Measurements from ENCODE around the gene MSL1. TPM values are rescaled to one million over a fixed set of nuclear protein-coding genes. Genes with fewer than 3 reads are reported as not detected.
"Not testable (repeated sequence)": the region's sequence is repeated elsewhere in the genome, so short reads cannot be mapped to it uniquely, and the experiment has no call there.

MSL1 gene
- polyA plus RNA-seq, 3 donors: 149 to 176 (median 160) TPM

GRCh38 chr17:40113110-40113906, 8.5 kb upstream of the MSL1 start:
- DNase-seq (ENCODE audit: extremely low read depth in 1 of 11, low read depth in 9 of 11, low spot score in 4 of 11): peak in 10 of 11 donors; percentile 87 to 96 (median 92)

- DNase-seq (ENCODE audit: extremely low read depth in 1 of 11, low read depth in 9 of 11, low spot score in 4 of 11): no peak
Observed at GRCh38 chr17:40113907-40114245, 7.9 kb upstream of the MSL1 start.

GRCh38 chr17:40115101-40115436, 6.7 kb upstream of the MSL1 start:
- DNase-seq (ENCODE audit: extremely low read depth in 1 of 11, low read depth in 9 of 11, low spot score in 4 of 11): no peak

GRCh38 chr17:40122136-40122998, 596 bp downstream of the MSL1 start:
- DNase-seq (ENCODE audit: extremely low read depth in 1 of 11, low read depth in 9 of 11, low spot score in 4 of 11): no peak

GRCh38 chr17:40122999-40123810, 1.4 kb downstream of the MSL1 start:
- no peak for DNase-seq (ENCODE audit: extremely low read depth in 1 of 11, low read depth in 9 of 11, low spot score in 4 of 11)

- no peak for DNase-seq (ENCODE audit: extremely low read depth in 1 of 11, low read depth in 9 of 11, low spot score in 4 of 11)
Observed at GRCh38 chr17:40123811-40124114, 2.0 kb downstream of the MSL1 start.

- no peak for DNase-seq (ENCODE audit: extremely low read depth in 1 of 11, low read depth in 9 of 11, low spot score in 4 of 11)
Observed at GRCh38 chr17:40124279-40125141, 2.7 kb downstream of the MSL1 start.

- no peak for DNase-seq (ENCODE audit: extremely low read depth in 1 of 11, low read depth in 9 of 11, low spot score in 4 of 11)
Observed at GRCh38 chr17:40129498-40129897, 7.7 kb downstream of the MSL1 start.

GRCh38 chr17:40130352-40131042, 8.7 kb downstream of the MSL1 start:
- no peak for DNase-seq (ENCODE audit: extremely low read depth in 1 of 11, low read depth in 9 of 11, low spot score in 4 of 11)

- DNase-seq (ENCODE audit: extremely low read depth in 1 of 11, low read depth in 9 of 11, low spot score in 4 of 11): no peak
Observed at GRCh38 chr17:40134184-40134583, 12.4 kb downstream of the MSL1 start.

- no peak for DNase-seq (ENCODE audit: extremely low read depth in 1 of 11, low read depth in 9 of 11, low spot score in 4 of 11)
Observed at GRCh38 chr17:40135817-40136216, 14.0 kb downstream of the MSL1 start.

- no peak for DNase-seq (ENCODE audit: extremely low read depth in 1 of 11, low read depth in 9 of 11, low spot score in 4 of 11)
Observed at GRCh38 chr17:40139566-40140058, 17.8 kb downstream of the MSL1 start.

- not testable (repeated sequence) for DNase-seq (ENCODE audit: extremely low read depth in 1 of 11, low read depth in 9 of 11, low spot score in 4 of 11)
Observed at GRCh38 chr17:40143166-40143565, 21.4 kb downstream of the MSL1 start.

GRCh38 chr17:40145476-40145875, 23.7 kb downstream of the MSL1 start:
- no peak for DNase-seq (ENCODE audit: extremely low read depth in 1 of 11, low read depth in 9 of 11, low spot score in 4 of 11)

GRCh38 chr17:40148527-40148926, 26.8 kb downstream of the MSL1 start:
- DNase-seq (ENCODE audit: extremely low read depth in 1 of 11, low read depth in 9 of 11, low spot score in 4 of 11): no peak

GRCh38 chr17:40150276-40150675, 28.5 kb downstream of the MSL1 start:
- no peak for DNase-seq (ENCODE audit: extremely low read depth in 1 of 11, low read depth in 9 of 11, low spot score in 4 of 11)

- no peak for DNase-seq (ENCODE audit: extremely low read depth in 1 of 11, low read depth in 9 of 11, low spot score in 4 of 11)
Observed at GRCh38 chr17:40151414-40151963, 29.7 kb downstream of the MSL1 start.

All from renal cortex interstitium (tissue), 11 donors.